Astrocyte of the cerebellum (primary cell): Measurements from ENCODE around the gene EPHB3.

Experiments used
- DNase-seq: peaks from one replicate; pipeline ENCODE4 v3.0.0-alpha.2; 2011; ENCODE audit warnings: low read depth
- H3K4me3 ChIP-seq: 2 replicates; pipeline ENCODE4 v1.5.1; 2011; ENCODE audit warnings: mild to moderate bottlenecking, low read depth, low read length, moderate library complexity
- in situ Hi-C: cut with HindIII; loops from 2 replicates; pipeline ENCODE4 v1.10.0; 2017; ENCODE audit warnings: low sequenced_read_pairs
- TF ChIP-seq, protein P1 (sequence below): IDR thresholded peaks from 2 replicates; pipeline ENCODE4 v1.5.1; 2012; ENCODE audit warnings: low read length, low read depth, moderate library complexity, mild to moderate bottlenecking; ENCODE audit errors: missing control alignments

EPHB3 gene

GRCh38 chr3:184596233-184596632, 34.6 kb downstream of the EPHB3 start:
- TF ChIP-seq, protein P1, sequence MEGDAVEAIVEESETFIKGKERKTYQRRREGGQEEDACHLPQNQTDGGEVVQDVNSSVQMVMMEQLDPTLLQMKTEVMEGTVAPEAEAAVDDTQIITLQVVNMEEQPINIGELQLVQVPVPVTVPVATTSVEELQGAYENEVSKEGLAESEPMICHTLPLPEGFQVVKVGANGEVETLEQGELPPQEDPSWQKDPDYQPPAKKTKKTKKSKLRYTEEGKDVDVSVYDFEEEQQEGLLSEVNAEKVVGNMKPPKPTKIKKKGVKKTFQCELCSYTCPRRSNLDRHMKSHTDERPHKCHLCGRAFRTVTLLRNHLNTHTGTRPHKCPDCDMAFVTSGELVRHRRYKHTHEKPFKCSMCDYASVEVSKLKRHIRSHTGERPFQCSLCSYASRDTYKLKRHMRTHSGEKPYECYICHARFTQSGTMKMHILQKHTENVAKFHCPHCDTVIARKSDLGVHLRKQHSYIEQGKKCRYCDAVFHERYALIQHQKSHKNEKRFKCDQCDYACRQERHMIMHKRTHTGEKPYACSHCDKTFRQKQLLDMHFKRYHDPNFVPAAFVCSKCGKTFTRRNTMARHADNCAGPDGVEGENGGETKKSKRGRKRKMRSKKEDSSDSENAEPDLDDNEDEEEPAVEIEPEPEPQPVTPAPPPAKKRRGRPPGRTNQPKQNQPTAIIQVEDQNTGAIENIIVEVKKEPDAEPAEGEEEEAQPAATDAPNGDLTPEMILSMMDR: no peak
- in situ Hi-C loops: no loop called here
- H3K4me3 ChIP-seq: no peak overlapping the region
- no peak for DNase-seq

- in situ Hi-C loops: no loop called here
- DNase-seq: no peak
- TF ChIP-seq, protein P1: no peak
- H3K4me3 ChIP-seq: no peak overlapping the region
Observed at GRCh38 chr3:184596886-184597575, 35.4 kb downstream of the EPHB3 start.

DNA sequence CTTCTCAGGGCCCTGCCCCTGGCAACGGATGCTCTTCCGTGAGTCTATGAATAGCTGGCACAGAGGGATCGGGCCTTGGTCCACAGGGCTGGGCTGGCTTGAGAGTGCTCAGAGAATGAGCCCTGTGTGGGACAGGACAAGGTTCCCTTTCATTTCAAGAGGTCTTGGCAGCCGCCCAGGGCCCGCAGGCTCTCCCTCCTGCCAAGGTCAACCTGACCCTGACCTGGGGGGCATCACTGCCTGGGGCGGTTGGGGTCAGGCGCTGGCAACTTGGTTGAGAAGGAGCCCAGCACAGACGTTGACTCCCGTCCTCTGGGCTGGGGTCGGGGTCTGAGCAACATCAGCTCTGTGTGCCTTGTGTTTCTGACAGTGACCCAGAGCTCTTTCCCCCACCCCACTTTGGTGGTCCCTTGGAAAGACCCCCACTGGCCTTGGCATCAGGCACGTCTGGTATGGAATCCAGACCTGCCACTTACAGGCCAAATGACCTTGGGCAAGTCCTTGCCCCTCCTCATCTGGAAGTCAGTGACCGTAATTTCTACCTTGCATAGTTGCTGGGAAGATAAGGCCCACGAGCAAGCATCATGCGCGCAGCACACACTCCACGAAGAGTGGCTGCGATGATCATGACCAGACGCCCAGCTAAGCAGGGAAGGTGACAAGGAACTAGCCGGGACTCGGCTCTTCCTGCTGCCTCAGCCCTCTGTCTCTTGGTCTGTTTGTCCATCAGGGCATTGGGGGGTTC, 36.4 kb downstream of the EPHB3 start:
- in situ Hi-C loops: no loop called here
- no peak overlapping the region for H3K4me3 ChIP-seq
- TF ChIP-seq, protein P1: no peak
- DNase-seq: no peak

- no peak for DNase-seq
- TF ChIP-seq, protein P1: no peak
- H3K4me3 ChIP-seq: no peak overlapping the region
- in situ Hi-C loops: no loop called here
Observed at GRCh38 chr3:184598574-184598927, 37.0 kb downstream of the EPHB3 start.

- DNase-seq: no peak
- TF ChIP-seq, protein P1: no peak
- in situ Hi-C loops: no loop called here
- H3K4me3 ChIP-seq: no peak overlapping the region
Observed at GRCh38 chr3:184599143-184599542, 37.6 kb downstream of the EPHB3 start.

GRCh38 chr3:184600685-184601377, 39.2 kb downstream of the EPHB3 start:
- in situ Hi-C loops: no loop called here
- no peak for DNase-seq
- no peak overlapping the region for H3K4me3 ChIP-seq
- TF ChIP-seq, protein P1: no peak
